Right renal pelvis (tissue), 4 donors: ENCODE measurements around the gene MAPK8IP2. TPM values are rescaled to one million over a fixed set of nuclear protein-coding genes. Genes with fewer than 3 reads are reported as not detected.
"Not testable (repeated sequence)": the region's sequence is repeated elsewhere in the genome, so short reads cannot be mapped to it uniquely, and the experiment has no call there.

ENCODE experiments used
- DNase-seq, 4 donors: peaks; one replicate each; pipeline ENCODE4 v3.0.0-alpha.2; 2013; ENCODE audit warnings: low read depth in 4 of 4, low spot score in 3 of 4, missing footprints in 1 of 4
- polyA plus RNA-seq, 4 donors: library from polyadenylated mRNA; unstranded; fragments of 120-200 nt; gene quantifications; one replicate each; pipeline ENCODE4 v1.2.1, GENCODE V29; 2013; ENCODE audit not compliant: insufficient read length in 4 of 4

The MAPK8IP2 gene
- polyA plus RNA-seq, 4 donors = 0.59 to 1.3 (median 0.63) TPM

DNA sequence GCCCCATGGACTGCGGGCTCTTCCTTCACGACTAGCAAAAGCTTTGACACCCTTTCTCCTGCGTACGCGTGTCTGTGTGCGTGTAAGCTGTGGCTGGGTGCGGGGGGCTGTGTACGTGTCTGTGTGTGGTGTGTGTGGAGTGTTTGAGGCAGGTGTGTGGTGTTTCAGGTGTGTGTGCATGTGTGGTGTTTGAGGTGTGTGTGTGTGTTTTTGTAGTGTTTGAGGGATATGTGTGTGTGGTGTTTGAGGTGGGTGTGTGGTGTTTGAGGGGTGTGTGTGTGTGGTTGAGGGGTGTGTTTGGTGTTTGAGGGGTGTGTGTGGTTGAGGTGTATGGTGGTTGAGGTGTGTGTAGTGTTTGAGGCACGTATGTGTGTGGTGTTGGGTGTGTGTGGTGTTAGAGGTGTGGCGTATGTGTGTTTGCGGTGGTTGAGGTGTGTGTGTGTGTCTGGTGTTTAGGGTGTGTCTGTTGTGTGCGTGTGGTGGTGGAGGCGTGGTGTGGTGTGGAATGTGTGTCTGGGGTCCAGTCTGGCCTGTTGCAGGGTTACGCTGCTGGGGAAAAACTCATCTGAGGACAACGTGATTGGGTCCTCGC is 28.0 kb downstream of the MAPK8IP2 start:
- DNase-seq = no peak

DNA sequence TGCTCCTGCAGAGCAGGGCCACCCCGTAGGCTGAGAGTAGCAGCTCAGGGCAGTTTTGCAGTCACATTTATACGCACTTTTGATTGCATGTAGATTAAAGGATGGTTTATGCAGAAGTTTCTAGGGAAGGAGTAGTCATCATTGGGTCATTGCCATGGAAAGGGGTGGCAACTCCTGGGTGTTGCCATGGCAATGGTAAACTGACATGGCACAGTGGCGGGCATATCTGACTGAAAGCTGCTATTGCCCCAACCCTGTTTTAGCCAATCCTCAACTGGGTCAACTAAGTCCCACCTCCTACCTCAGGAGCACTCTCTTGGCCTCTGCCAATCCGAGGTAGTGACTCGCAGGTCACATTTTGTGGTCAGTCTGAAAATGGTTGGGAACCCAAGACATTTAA is 29.8 kb downstream of the MAPK8IP2 start:
- DNase-seq = no peak

DNA sequence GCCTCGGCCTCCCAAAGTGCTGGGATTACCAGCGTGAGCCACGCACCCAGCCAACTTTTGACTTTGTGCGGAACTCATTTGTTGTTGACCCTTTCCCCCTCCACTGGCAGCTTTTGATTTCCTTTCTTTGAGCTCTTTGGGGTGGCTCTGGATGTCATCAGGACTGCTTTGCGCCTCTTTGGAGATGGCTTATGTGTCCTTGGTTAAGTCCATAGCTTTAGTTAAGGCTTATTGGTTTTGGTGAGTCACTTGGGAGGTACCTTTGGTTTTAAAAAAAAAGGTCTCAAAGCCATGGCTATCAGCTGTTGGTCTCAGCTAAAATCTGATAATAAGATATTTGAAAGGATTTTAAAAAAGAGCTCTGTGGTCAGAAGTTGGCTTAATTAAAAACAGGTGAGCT is 32.5 kb downstream of the MAPK8IP2 start:
- DNase-seq = no peak

DNA sequence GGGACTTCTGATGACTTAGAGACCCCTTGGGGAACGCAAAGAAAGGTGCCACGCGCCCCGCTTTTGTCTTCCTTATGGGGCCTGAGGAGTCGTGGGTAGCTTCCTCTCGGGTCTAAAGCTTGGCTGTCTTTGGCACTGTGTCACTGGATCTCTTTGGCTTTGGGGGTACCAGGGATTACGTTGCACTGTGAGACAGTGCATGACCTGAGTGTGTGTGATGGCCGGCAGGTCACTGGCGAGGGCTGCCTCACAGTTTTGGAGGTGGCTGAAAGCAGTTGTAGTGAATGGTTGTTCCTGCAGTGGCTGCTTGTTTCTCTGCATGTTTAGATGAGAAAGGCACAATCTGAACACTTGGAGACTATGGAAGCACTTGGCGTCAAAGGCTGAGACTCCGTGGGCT is 33.2 kb downstream of the MAPK8IP2 start:
- no peak for DNase-seq

DNA sequence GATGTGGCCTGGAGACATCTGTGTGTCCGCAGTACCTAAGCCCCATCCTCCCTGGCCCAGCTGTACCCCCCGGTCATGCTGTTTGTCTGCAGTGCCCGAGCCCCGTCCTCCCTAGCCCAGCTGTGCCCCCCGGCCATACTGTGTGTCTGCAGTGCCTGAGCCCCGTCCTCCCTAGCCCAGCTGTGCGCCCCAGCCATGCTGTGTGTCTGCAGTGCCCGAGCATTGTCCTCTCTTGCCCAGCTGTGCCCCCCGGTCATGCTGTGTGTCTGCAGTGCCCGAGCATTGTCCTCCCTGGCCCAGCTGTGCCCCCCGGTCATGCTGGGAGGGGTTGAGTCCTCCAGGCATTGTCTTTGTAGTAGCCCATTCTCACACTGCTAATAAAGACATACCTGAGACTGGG is 35.0 kb downstream of the MAPK8IP2 start:
- no peak for DNase-seq

DNA sequence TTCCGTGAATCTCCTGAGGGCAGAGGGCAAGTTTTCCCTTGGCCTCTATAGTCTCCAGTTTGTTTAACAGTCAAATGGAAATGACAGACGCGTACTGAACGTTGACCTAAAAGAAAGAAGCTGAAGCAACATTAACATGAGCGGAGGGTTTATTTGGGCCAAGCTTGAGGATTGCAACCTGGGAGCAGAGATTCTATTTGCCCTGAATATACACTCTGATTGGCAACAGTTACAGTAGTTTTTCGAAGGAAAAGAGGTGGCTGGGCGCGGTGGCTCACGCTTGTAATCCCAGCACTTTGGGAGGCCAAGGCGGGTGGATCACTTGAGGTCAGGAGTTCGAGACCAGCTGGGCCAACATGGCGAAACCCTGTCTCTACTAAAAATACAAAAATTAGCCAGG is 39.7 kb downstream of the MAPK8IP2 start:
- not testable (repeated sequence) for DNase-seq

DNA sequence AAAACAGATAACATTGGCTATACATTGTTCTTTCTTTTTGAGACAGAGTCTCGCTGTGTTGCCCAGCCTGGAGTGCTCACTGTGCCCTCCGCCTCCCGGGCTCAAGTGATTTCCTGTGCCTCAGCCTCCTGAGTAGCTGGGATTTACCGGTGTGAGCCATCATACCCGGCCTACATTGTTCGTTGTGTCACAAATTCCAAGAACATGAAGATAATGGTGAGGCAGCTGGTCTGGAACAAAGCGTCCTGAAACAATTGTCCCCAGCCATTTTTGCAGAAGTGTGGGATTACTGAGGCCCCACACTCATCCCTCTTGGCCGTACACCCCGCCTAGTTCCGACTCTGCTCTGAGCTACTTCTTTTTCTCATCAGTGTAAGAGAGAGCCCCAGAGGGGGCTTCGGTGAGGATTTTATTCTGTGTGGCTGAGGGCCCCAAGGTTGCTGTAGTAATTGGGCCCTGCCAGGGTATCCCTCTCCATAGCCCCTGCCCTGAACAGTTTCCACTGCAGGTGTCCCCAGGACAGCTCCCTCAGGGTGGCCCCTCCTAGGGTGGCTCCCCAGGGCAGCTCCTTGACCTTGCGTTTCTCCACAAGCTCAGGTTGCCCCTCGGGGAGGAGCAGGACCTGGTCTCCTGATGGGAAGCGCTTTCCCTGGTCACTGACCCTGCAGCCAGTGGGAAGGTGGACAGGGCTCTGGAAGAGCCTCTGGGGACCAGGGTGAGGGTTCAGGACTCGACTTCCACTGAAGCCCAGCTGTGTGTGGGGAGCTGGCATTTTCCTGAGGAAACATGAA is 40.5 kb downstream of the MAPK8IP2 start:
- no peak for DNase-seq

DNA sequence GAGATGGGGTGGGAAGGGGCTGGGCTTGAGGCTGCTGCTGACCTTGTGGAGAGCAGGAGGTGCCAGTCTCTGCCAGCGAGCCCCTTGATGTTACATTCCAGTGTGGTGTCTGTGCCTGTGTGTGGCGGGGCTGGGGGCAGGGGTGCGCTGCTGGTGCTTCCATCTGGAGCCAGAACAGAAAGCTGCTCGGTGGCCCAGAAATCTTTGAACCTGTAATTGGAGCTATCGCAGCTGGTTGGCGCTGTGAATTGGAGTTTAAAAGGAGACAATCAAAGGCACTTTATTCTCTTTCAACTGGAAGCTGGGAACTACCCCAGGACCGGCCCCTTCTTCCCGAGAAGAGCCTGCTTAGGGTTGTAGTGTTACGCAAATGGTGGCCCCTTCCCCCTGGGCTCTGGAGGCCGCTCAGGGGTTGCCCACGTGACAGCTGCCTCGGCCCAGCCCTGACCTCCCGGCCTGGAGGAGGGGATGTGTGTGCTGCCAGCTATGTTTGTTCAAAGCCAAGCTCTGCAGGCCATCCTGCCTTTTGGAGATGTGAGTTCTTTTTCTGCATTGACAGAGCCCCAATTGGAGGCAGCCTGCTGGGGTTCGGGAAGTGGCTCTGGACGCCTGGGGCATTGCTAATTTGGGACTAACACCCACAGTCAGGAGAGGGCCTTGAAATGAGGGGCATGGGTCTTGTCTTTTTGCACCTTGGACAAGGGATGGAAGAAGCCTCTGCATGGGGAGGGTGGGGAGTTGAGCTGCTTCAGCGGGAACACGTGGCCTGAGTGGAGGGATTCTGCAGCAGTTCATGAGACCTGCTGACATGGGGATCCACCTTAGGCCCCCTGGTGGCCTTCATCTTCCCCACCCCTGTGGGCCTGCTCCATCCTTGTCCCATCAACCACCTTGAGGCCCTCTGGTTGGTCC is 41.4 kb downstream of the MAPK8IP2 start:
- no peak for DNase-seq

DNA sequence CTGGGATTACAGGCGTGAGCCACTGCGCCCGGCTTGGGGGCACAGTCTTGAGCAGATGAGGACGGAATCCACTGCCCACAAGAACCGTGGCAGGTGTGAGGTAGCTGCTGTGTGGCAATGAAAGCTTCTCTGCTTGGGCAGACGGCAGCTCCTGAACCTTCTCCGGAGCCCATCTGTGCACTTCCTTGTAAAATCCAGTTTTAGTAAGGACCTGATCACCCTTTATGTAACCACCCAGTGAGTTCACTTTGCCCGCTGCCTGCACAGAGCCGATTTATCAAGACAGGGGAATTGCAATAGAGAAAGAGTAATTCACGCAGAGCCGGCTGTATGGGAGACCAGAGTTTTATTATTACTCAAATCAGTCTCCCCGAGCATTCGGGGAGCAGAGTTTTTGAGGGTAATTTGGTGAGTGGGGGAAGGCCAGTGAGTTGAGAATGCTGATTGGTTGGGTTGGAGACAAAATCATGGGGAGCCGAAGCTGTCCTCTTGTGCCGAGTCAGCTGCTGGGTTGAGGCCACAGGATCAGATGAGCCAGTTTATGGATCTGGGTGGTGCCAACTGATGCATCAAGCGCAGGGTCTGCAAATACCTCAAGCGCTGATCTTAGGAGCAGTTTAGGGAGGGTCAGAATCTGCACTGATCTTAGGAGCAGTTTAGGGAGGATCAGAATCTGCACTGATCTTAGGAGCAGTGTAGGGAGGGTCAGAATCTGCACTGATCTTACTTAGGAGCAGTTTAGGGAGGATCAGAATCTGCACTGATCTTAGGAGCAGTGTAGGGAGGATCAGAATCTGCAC is 42.6 kb downstream of the MAPK8IP2 start:
- DNase-seq = not testable (repeated sequence)

DNA sequence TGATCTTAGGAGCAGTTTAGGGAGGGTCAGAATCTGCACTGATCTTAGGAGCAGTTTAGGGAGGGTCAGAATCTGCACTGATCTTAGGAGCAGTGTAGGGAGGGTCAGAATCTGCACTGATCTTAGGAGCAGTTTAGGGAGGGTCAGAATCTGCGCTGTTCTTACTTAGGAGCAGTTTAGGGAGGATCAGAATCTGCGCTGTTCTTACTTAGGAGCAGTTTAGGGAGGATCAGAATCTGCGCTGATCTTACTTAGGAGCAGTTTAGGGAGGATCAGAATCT is 43.2 kb downstream of the MAPK8IP2 start:
- DNase-seq = not testable (repeated sequence)

DNA sequence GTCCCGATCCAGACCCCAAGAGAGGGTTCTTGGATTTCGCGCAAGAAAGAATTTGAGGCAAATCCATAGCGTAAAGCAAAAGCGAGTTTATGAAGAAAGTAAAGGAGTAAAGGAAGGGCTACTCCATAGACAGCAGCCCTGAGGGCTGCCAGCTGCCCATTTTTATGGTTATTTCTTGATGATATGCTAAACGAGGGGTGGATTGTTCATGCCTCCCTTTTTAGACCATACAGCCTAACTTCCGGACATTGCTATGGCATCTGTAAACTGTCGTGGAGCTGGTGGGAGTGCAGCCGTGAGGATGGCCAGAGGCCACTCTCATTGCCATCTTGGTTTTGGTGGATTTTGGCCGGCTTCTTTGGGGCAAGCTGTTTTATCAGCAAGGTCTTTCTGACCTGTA is 52.7 kb downstream of the MAPK8IP2 start:
- DNase-seq = no peak

DNA sequence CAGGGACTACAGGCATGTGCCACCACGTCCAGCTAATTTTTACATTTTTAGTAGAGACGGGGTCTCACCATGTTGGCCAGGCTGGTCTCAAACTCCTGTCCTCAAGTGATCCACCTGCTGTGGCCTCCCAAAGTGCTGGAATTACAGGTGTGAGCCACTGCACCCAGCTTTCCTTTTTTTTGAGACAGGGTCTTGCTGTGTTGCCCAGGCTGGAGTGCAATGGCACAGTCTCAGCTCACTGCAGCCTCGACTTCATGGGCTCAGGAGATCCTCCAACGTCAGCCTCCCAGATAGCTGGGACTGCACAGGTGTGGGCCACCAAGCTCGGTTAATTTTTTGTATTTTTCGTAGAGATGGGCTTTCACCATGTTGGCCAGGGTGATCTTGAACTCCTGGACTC is 54.1 kb downstream of the MAPK8IP2 start:
- DNase-seq = not testable (repeated sequence)

DNA sequence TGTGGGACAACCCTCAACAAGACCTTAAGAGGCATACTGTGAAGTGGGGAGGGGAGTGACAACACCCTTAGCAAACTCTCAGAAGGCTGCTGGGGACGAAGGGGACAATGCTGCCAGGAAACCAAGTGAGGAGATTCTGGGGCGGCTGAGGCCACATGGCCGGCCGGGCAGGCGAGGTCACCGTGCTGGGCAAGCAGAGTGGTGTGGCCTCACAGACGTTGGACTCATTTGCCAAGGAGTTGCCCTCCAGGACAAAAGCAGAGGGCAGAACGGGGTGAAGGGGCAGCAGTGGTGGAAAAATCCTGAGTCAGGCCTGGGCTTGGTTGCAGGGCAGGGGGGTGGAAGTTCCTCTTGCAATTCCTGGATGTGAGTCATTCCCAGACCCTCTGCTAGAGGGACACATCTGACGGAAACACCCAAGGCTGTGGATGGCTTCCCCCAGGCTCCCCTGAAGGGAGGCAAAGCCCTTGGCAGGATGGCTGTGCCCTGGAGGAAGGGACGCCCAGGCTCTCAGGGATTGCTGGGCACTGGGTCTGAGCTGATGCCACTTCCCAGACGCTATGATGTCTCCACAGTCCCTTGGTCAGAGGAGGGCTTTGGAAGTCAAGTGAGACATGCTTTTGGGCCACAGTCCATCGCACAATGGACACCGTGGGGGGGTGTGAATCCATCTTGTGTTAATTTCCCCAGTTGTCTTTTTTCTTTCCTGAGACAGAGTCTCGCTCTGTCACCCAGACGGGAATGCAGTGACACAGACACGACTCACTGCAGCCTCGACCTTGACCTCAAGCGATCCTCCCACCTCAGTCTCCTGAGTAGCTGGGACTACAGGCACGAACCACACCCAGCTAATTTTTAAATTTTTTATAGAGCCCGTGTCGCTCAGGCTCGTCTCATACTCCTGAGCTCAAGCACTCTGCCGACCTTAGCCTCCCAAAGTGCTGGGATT is 55.8 kb downstream of the MAPK8IP2 start:
- no peak for DNase-seq

DNA sequence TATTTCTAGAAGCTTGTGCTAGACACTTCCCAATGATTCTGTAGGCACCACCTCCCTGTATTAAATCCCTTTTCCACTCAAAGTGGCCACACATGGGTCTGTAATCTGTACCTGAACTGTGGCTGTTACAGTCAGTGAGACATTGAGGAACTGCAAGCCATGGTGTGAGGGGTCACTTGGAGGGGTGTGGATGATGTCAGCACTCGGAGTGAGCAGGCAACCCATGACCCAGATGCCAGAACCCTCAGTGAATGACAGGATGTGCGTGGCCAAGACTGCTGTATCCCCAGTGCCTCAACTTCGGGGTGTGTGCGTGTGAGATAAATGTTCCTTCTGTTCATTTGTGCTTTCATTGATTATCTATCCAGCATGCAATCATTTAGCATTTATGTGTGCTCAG is 57.3 kb downstream of the MAPK8IP2 start:
- DNase-seq = no peak

DNA sequence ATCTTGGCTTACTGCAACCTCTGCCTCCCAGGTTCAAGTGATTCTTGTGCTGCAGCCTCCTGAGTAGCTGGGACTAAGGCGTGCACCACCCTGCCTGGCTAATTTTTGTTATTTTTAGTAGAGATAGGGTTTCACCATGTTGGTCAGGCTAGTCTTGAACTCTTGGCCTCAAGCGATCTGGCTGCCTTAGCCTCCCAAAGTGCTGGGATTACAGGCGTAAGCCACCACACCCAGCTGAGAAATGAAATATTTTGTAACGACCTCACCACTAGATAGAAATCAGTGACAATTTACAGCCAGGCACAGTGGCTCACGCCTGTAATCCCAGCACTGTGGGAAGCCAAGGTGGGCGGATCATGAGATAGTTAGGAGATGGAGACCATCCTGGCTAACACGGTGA is 59.1 kb downstream of the MAPK8IP2 start:
- not testable (repeated sequence) for DNase-seq

DNA sequence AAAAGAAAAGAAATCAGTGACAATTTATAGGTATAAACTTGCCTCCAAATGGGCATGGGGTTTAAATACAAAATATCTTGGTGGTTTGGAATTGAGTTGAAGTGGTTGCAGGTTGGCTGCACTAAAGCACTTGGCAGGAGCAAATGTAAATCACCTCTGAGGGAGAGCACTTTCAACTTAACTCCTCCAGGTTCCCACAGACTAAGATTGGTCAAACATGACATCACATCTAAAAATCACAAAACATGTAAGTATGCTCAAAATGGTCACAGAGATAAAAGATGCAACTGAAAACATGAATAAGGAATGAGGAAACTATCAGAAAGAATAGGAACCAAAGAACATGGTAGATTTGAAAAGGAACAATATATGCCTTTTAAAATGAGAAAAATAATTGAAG is 59.7 kb downstream of the MAPK8IP2 start:
- DNase-seq = no peak
